Caki2 (cell line): Measurements from ENCODE around the gene WFDC12. TPM values are rescaled to one million over a fixed set of nuclear protein-coding genes. Genes with fewer than 3 reads are reported as not detected.

Source experiments
- DNase-seq: peaks from one replicate; pipeline ENCODE4 v3.0.0-alpha.2; 2015; ENCODE audit warnings: low read depth
- in situ Hi-C: cut with HindIII; loops from 2 replicates; pipeline ENCODE4 v1.10.0; 2016; ENCODE audit warnings: low sequenced_read_pairs, low pct_unique_long_range_greater_than_20kb, mixed read lengths
- total RNA-seq: library from RNA; depleted of rRNA; stranded (reverse); fragments of >200 nt; shearing (Covaris generic); gene quantifications from 2 replicates; pipeline ENCODE4 v1.2.3, GENCODE V29; 2014; ENCODE audit warnings: low replicate concordance

The WFDC12 gene
- total RNA-seq, 1 experiment from 2014 or later: not detected

GRCh38 chr20:45119556-45120266, 4.6 kb downstream of the WFDC12 start:
- DNase-seq: no peak
- in situ Hi-C loops: loop anchor here (25.0 kb wide), 1 partner anchor 168 kb away; no protein-coding TSS in a partner anchor

GRCh38 chr20:45118028-45118427, 6.2 kb downstream of the WFDC12 start:
- in situ Hi-C loops: loop anchor here (25.0 kb wide), 1 partner anchor 169 kb away; no protein-coding TSS in a partner anchor
- DNase-seq: no peak

GRCh38 chr20:45117581-45117980, 6.7 kb downstream of the WFDC12 start:
- DNase-seq: no peak
- in situ Hi-C loops: loop anchor here (25.0 kb wide), 1 partner anchor 170 kb away; no protein-coding TSS in a partner anchor

GRCh38 chr20:45115829-45116228, 8.4 kb downstream of the WFDC12 start:
- in situ Hi-C loops: loop anchor here (25.0 kb wide), 1 partner anchor 171 kb away; no protein-coding TSS in a partner anchor

GRCh38 chr20:45115386-45115774, 8.9 kb downstream of the WFDC12 start:
- in situ Hi-C loops: loop anchor here (25.0 kb wide), 1 partner anchor 172 kb away; no protein-coding TSS in a partner anchor
- DNase-seq: no peak

More at GRCh38 chr20:45115829-45116228, 8.4 kb downstream of the WFDC12 start:
- no peak for DNase-seq

- in situ Hi-C loops: loop anchor here (25.0 kb wide), 1 partner anchor 173 kb away; no protein-coding TSS in a partner anchor
- DNase-seq: no peak
These were observed 9.5 kb downstream of the WFDC12 start, which contains the start of gene WFDC5 for GRCh38 chr20:45114465-45115385. Gene WFDC5 (minus strand): TSS chr20:45115174. CDS start chr20:45115083, 91 bp downstream.

- in situ Hi-C loops: loop anchor here (25.0 kb wide), 1 partner anchor 173 kb away; no protein-coding TSS in a partner anchor
- DNase-seq: no peak
These were observed 10.4 kb downstream of the WFDC12 start for GRCh38 chr20:45113865-45114264.

GRCh38 chr20:45112754-45113153, 11.5 kb downstream of the WFDC12 start:
- no peak for DNase-seq
- in situ Hi-C loops: loop anchor here (25.0 kb wide), 1 partner anchor 175 kb away; no protein-coding TSS in a partner anchor

GRCh38 chr20:45111799-45112471, 12.3 kb downstream of the WFDC12 start:
- in situ Hi-C loops: loop anchor here (25.0 kb wide), 1 partner anchor 175 kb away; no protein-coding TSS in a partner anchor
- no peak for DNase-seq

GRCh38 chr20:45111285-45111684, 13.0 kb downstream of the WFDC12 start:
- in situ Hi-C loops: loop anchor here (25.0 kb wide), 1 partner anchor 176 kb away; no protein-coding TSS in a partner anchor
- no peak for DNase-seq

- DNase-seq: no peak
- in situ Hi-C loops: loop anchor here (25.0 kb wide), 1 partner anchor 177 kb away; no protein-coding TSS in a partner anchor
These were observed 14.0 kb downstream of the WFDC12 start for GRCh38 chr20:45110301-45110700.

- in situ Hi-C loops: loop anchor here (25.0 kb wide), 1 partner anchor 178 kb away; no protein-coding TSS in a partner anchor
- DNase-seq: no peak
These were observed 14.6 kb downstream of the WFDC12 start for GRCh38 chr20:45109634-45110033.

- no peak for DNase-seq
- in situ Hi-C loops: loop anchor here (25.0 kb wide), 1 partner anchor 182 kb away; no protein-coding TSS in a partner anchor
These were observed 18.9 kb downstream of the WFDC12 start for GRCh38 chr20:45105317-45105716.

- in situ Hi-C loops: loop anchor here (25.0 kb wide), 1 partner anchor 183 kb away; no protein-coding TSS in a partner anchor
These were observed 19.5 kb downstream of the WFDC12 start for GRCh38 chr20:45104786-45105185.

GRCh38 chr20:45103072-45103471, 21.2 kb downstream of the WFDC12 start:
- in situ Hi-C loops: loop anchor here (25.0 kb wide), 1 partner anchor 184 kb away; no protein-coding TSS in a partner anchor
- DNase-seq: no peak

More at GRCh38 chr20:45104786-45105185, 19.5 kb downstream of the WFDC12 start:
- DNase-seq: peak; percentile 95

- in situ Hi-C loops: loop anchor here (25.0 kb wide), 1 partner anchor 186 kb away; no protein-coding TSS in a partner anchor
- DNase-seq: no peak
These were observed 22.9 kb downstream of the WFDC12 start for GRCh38 chr20:45101333-45101850.

GRCh38 chr20:45100563-45101245, 23.6 kb downstream of the WFDC12 start, which contains the start of gene KCNS1:
Gene KCNS1 (minus strand): TSS chr20:45101127. CDS start chr20:45099236, 1,891 bp downstream.
- in situ Hi-C loops: loop anchor here (25.0 kb wide), 1 partner anchor 187 kb away; no protein-coding TSS in a partner anchor
- no peak for DNase-seq
